K562 (cell line): ENCODE data around the gene ZMYND15. TPM values are rescaled to one million over a fixed set of nuclear protein-coding genes. Genes with fewer than 3 reads are reported as not detected.

Experiments used
- ATAC-seq: fragments of 200-7000 bp; cut with Tn5 transposase; 3 replicates; pipeline ENCODE4 v1.9.1; 2020; ENCODE audit warnings: moderate library complexity
- BruUV-seq: library from RNA; stranded (reverse); fragments of 400-500 nt; replicated peaks from 2 replicates; lab custom pipeline; 2021; lab: Mats Ljungman, UMichigan
- CTCF ChIA-PET: fragments of 300-600 bp; formaldehyde crosslinking; extraction: SDS; loops from one replicate; lab custom pipeline; 2021; ENCODE audit warnings: low intra/inter-chr PET ratio; lab: Yijun Ruan, JAX
- POLR2A ChIA-PET: fragments of 300-600, 350-650 bp; sonication (Branson Sonifier 250); formaldehyde crosslinking; extraction: SDS; loops from one replicate; lab custom pipeline; 2021; ENCODE audit warnings: antibody characterized with exemption, inconsistent platforms; lab: Yijun Ruan, JAX
- DNase-seq, 4 experiments: peaks; one replicate each; pipeline versions ENCODE4 v3.0.0 to v3.0.0-alpha.2; 2011 to 2018; ENCODE audit warnings: low spot score in 3 of 4, mixed read lengths in 3 of 4; ENCODE audit errors: extremely low read depth in 1 of 4
- FAIRE-seq: peaks from 2 replicates; lab custom pipeline; 2011; peaks lifted over from hg19 to GRCh38; lab: Jason Lieb, UNC
- H2AFZ ChIP-seq: 2 replicates; pipeline ENCODE4 v1.6.0; 2011; ENCODE audit warnings: low read depth, low read length, control low read depth, inconsistent platforms
- H3K27ac ChIP-seq: fragments of 200-600 bp; 3 replicates; pipeline ENCODE4 v1.8.0; 2011; ENCODE audit warnings: low read depth, mild to moderate bottlenecking, control low read depth, inconsistent platforms, low read length, moderate library complexity, mixed read lengths; ENCODE audit errors: extremely low read depth
- H3K27me3 ChIP-seq, 2 experiments: fragments of 300-600 bp in 1 of 2; 2 replicates in 1 of 2; 3 replicates in 1 of 2; pipeline versions ENCODE4 v1.6.0 to v1.8.0; 2011; ENCODE audit warnings: inconsistent platforms in 2 of 2, low read length in 2 of 2, mild to moderate bottlenecking in 1 of 2, mixed read lengths in 1 of 2, moderate library complexity in 1 of 2; ENCODE audit not compliant: control insufficient read depth in 2 of 2, insufficient read depth in 2 of 2
- H3K36me3 ChIP-seq: fragments of 300-600 bp; 3 replicates; pipeline ENCODE4 v1.8.0; 2011; ENCODE audit warnings: mild to moderate bottlenecking, low read length, inconsistent platforms; ENCODE audit not compliant: control insufficient read depth, insufficient read depth
- H3K4me1 ChIP-seq, 2 experiments: fragments of 200-600 bp in 1 of 2; replicated peaks in 1 of 2; 2 replicates in 1 of 2; 3 replicates in 1 of 2; pipeline versions ENCODE4 v1.5.1 to v1.8.0; 2011; ENCODE audit warnings: inconsistent platforms in 2 of 2, low read length in 2 of 2, mild to moderate bottlenecking in 1 of 2, mixed read lengths in 1 of 2, moderate library complexity in 1 of 2; ENCODE audit not compliant: control insufficient read depth in 2 of 2, insufficient read depth in 2 of 2
- H3K4me2 ChIP-seq: 2 replicates; pipeline ENCODE4 v1.6.1; 2011; ENCODE audit warnings: low read length, control low read depth, inconsistent platforms, mixed read lengths; ENCODE audit not compliant: insufficient read depth
- H3K4me3 ChIP-seq: fragments of 200-600 bp; sonication (generic), shearing (Covaris generic); 2 replicates; pipeline ENCODE4 v1.5.1; 2016; ENCODE audit warnings: control low read depth, inconsistent platforms
- H3K79me2 ChIP-seq: fragments of 200-600 bp; 3 replicates; pipeline ENCODE4 v1.8.0; 2011; ENCODE audit warnings: low read length, inconsistent platforms; ENCODE audit not compliant: control insufficient read depth, insufficient read depth
- H3K9ac ChIP-seq, 2 experiments: 2 replicates each; pipeline versions ENCODE4 v1.6.0 to v1.6.1; 2011; ENCODE audit warnings: low read depth in 2 of 2, low read length in 2 of 2, control low read depth in 1 of 2, inconsistent platforms in 1 of 2, mild to moderate bottlenecking in 1 of 2, mixed read lengths in 1 of 2; ENCODE audit not compliant: insufficient read depth in 1 of 2
- H3K9me1 ChIP-seq: one replicate; pipeline ENCODE4 v1.6.0; 2011; ENCODE audit warnings: inconsistent platforms, mild to moderate bottlenecking, low read length, moderate library complexity; ENCODE audit not compliant: control insufficient read depth, insufficient read depth
- H3K9me3 ChIP-seq: replicated peaks from 2 replicates; pipeline ENCODE4 v1.5.1; 2011; ENCODE audit warnings: low read depth, low read length, inconsistent platforms; ENCODE audit not compliant: control insufficient read depth, insufficient read depth
- H4K20me1 ChIP-seq: replicated peaks from 2 replicates; pipeline ENCODE4 v1.6.1; 2011; ENCODE audit warnings: low read length, inconsistent platforms, mixed read lengths; ENCODE audit not compliant: control insufficient read depth, insufficient read depth
- ADNP ChIP-seq: fragments of 200-800 bp; sonication (Bioruptor generic); IDR thresholded peaks from 2 replicates; pipeline ENCODE4 v1.6.1; 2016; ENCODE audit warnings: missing genetic modification characterization, missing compliant biosample characterization
- ARID4B ChIP-seq: sonication (generic); formaldehyde crosslinking; IDR thresholded peaks from 2 replicates; pipeline ENCODE4 v1.8.0; 2022; ENCODE audit warnings: mild to moderate bottlenecking, missing genetic modification reagents
- DDX20 ChIP-seq: fragments of 450-650 bp; IDR thresholded peaks from 2 replicates; pipeline ENCODE4 v1.6.1; 2016; ENCODE audit warnings: missing genetic modification characterization, low read depth, mild to moderate bottlenecking, missing compliant biosample characterization, moderate library complexity
- ETS1 ChIP-seq: conservative IDR thresholded peaks from 2 replicates; pipeline ENCODE4 v1.6.1; 2011; ENCODE audit warnings: low read depth, mild to moderate bottlenecking, low read length; ENCODE audit not compliant: control insufficient read depth
- EWSR1 ChIP-seq: fragments of 450-650 bp; IDR thresholded peaks from 2 replicates; pipeline ENCODE4 v1.6.1; 2018; ENCODE audit warnings: borderline replicate concordance, mild to moderate bottlenecking, low read depth, moderate library complexity; ENCODE audit not compliant: partially characterized antibody
- RBM39 ChIP-seq: fragments of 200-400 bp; formaldehyde crosslinking; optimal IDR thresholded peaks from 2 replicates; pipeline ENCODE3; 2018; ENCODE audit warnings: low read depth, low read length
- RFX1 ChIP-seq: fragments of 450-650 bp; IDR thresholded peaks from 2 replicates; pipeline ENCODE4 v1.6.1; 2016; ENCODE audit warnings: mild to moderate bottlenecking, moderate library complexity
- SAFB2 ChIP-seq: fragments of 200-400 bp; formaldehyde crosslinking; IDR thresholded peaks from 2 replicates; pipeline ENCODE4 v1.6.1; 2018; ENCODE audit warnings: borderline replicate concordance, low read length, low read depth, moderate library complexity; ENCODE audit not compliant: severe bottlenecking
- WHSC1 ChIP-seq: IDR thresholded peaks from one replicate; pipeline ENCODE4 v1.6.1; 2012; ENCODE audit warnings: low read length, control low read depth, inconsistent platforms
- ZNF24 ChIP-seq: fragments of 450-650 bp; IDR thresholded peaks from 2 replicates; pipeline ENCODE4 v1.6.1; 2016
- ZNF696 ChIP-seq: fragments of 250-450 bp; sonication (Bioruptor Pico); conservative IDR thresholded peaks from 2 replicates; pipeline ENCODE4 v1.4.0; 2020; ENCODE audit warnings: mild to moderate bottlenecking, moderate library complexity
- WGBS: fragments of 100-300 bp; shearing (Covaris generic); methylation state at CpG from one replicate; pipeline ENCODE4 v1.1.6; 2016; ENCODE audit warnings: low coverage, mixed read lengths; ENCODE audit not compliant: insufficient coverage; ENCODE audit errors: missing lambda C conversion rate; 5-methylcytosine and 5-hydroxymethylcytosine counted together
- in situ Hi-C: fragments of 300-500 bp; cut with MboI; formaldehyde crosslinking; loops from 4 replicates; pipeline ENCODE4 v1.15.0; 2018; ENCODE audit warnings: inconsistent platforms, mixed read lengths
- intact Hi-C: fragments of 100-400 bp; cut with micrococcal nuclease; formaldehyde crosslinking; loops from 2 replicates; pipeline ENCODE4 v1.14.2; 2022
- polyA plus RNA-seq, 8 experiments: library from polyadenylated mRNA; depleted of rRNA in 4 of 8; stranded (reverse) in 5 of 8; unstranded in 3 of 8; fragments of >200 nt; fragmentation: Nextera tagmentation in 2 of 8; fragmentation: Illumina TruSeq in 1 of 8; extraction: Ambion mirVana in 2 of 8; extraction: Trizol in 1 of 8; gene quantifications; 2 replicates each; pipeline versions ENCODE4 v1.2.1 to v1.2.3, GENCODE V29; 2011 to 2014; ENCODE audit warnings: inconsistent platforms in 1 of 8, missing spikeins in 1 of 8
- total RNA-seq, 7 experiments: library from RNA; depleted of rRNA in 6 of 7; stranded (reverse); fragments of >200 nt in 6 of 7; fragmentation: Illumina TruSeq in 2 of 7; extraction: Trizol in 2 of 7; gene quantifications; 2 replicates each; pipeline versions ENCODE4 v1.2.1 to v1.2.3, GENCODE V29; 2011 to 2021; ENCODE audit warnings: low replicate concordance in 1 of 7

ZMYND15 gene
- total and polyA plus RNA-seq, 9 of the 15 experiments (the other 6 are each of a cell fraction or from before 2014, with no cell fraction given) = 0.09 TPM; not detected in 8

GRCh38 chr17:4738136-4739121 lies 1.2 kb upstream of the ZMYND15 start:
- BruUV-seq = no TSS peak
- intact Hi-C loops = no loop called here
- no peak for TF ChIP-seq SAFB2
- TF ChIP-seq ETS1 = no peak
- no peak for TF ChIP-seq WHSC1
- TF ChIP-seq RBM39 = no peak
- TF ChIP-seq DDX20 (tag) = no peak
- no peak for TF ChIP-seq ZNF696 (CRISPR knock-in tag)
- no peak for TF ChIP-seq EWSR1
- no peak for TF ChIP-seq ARID4B (CRISPR knock-in tag)
- no peak for TF ChIP-seq ZNF24
- no peak for TF ChIP-seq RFX1
- no peak for TF ChIP-seq ADNP (tag)

More at GRCh38 chr17:4738136-4739121, 1.2 kb upstream of the ZMYND15 start:
- no peak overlapping the region for H3K27ac ChIP-seq
- in situ Hi-C loops = no loop called here
- no peaks in the 10 kb centered on the region for H3K79me2 ChIP-seq
- no peaks in the 10 kb centered on the region for H4K20me1 ChIP-seq
- no peaks in the 10 kb centered on the region for H3K9me1 ChIP-seq
- ChIA-PET CTCF (no interaction called here), POLR2A (interaction anchor here (1.1 kb wide), 1 partner anchor 17 kb away, joined by 4 read pairs; no protein-coding TSS in a partner anchor)
- no peak overlapping the region for H2AFZ ChIP-seq
- no peak for ATAC-seq
- H3K4me2 ChIP-seq = no peak overlapping the region
- H3K4me1 ChIP-seq = peaks cover 4 to 15% of the 10 kb centered on the region in 2 experiments; a peak in 3 of 5 replicates
- no peaks in the 10 kb centered on the region for H3K36me3 ChIP-seq
- 40% methylated on average over 25 of the region's 41 CpGs for WGBS
- H3K4me3 ChIP-seq = no peak overlapping the region
- FAIRE-seq = no peak
- DNase-seq = no peak
- no peak overlapping the region for H3K9ac ChIP-seq
- H3K27me3 ChIP-seq = peaks cover 15 to 40% of the 10 kb centered on the region in 2 experiments
- H3K9me3 ChIP-seq = no peaks in the 10 kb centered on the region
